Loucy (cell line): Measurements from ENCODE around the gene PROX1.

Source experiments
- H2AFZ ChIP-seq: fragments of 200-600 bp; sonication (generic); 2 replicates; pipeline ENCODE4 v1.6.0; 2016; ENCODE audit warnings: antibody characterized with exemption, mild to moderate bottlenecking, low read length, moderate library complexity
- H3F3A ChIP-seq: fragments of 200-600 bp; 2 replicates; pipeline ENCODE4 v1.6.0; 2016; ENCODE audit warnings: antibody characterized with exemption, low read depth, mild to moderate bottlenecking
- H3K27me3 ChIP-seq: fragments of 200-600 bp; sonication (generic); 2 replicates; pipeline ENCODE4 v1.6.1; 2014; ENCODE audit warnings: low read length, mild to moderate bottlenecking; ENCODE audit not compliant: insufficient read depth, poor library complexity, severe bottlenecking
- H3K36me3 ChIP-seq: fragments of 200-600 bp; sonication (generic); 2 replicates; pipeline ENCODE4 v1.6.1; 2016; ENCODE audit warnings: low read length; ENCODE audit not compliant: insufficient read depth
- H3K4me1 ChIP-seq: fragments of 200-600 bp; sonication (generic); 2 replicates; pipeline ENCODE4 v1.5.1; 2014; ENCODE audit warnings: low read length, mild to moderate bottlenecking; ENCODE audit not compliant: insufficient read depth, poor library complexity, severe bottlenecking
- H3K4me2 ChIP-seq: fragments of 200-600 bp; sonication (generic); 2 replicates; pipeline ENCODE4 v1.6.0; 2014; ENCODE audit warnings: antibody characterized with exemption, low read length, low read depth, mild to moderate bottlenecking; ENCODE audit not compliant: poor library complexity, severe bottlenecking
- H3K4me3 ChIP-seq: fragments of 200-600 bp; sonication (generic); 2 replicates; pipeline ENCODE4 v1.5.1; 2014; ENCODE audit warnings: low read length, mild to moderate bottlenecking, mixed read lengths; ENCODE audit not compliant: poor library complexity, severe bottlenecking
- H3K79me2 ChIP-seq: fragments of 200-600 bp; sonication (generic); 2 replicates; pipeline ENCODE4 v1.6.1; 2014; ENCODE audit warnings: low read length; ENCODE audit not compliant: insufficient read depth
- H3K9ac ChIP-seq: fragments of 200-600 bp; sonication (generic); 2 replicates; pipeline ENCODE4 v1.6.0; 2014; ENCODE audit warnings: mild to moderate bottlenecking, low read depth, low read length, moderate library complexity; ENCODE audit not compliant: poor library complexity, severe bottlenecking
- H3K9me2 ChIP-seq: fragments of 200-600 bp; sonication (generic); replicated peaks from 2 replicates; pipeline ENCODE4 v1.6.1; 2016; ENCODE audit warnings: low read depth, low read length, mixed read lengths
- H3K9me3 ChIP-seq: fragments of 200-600 bp; sonication (generic); 2 replicates; pipeline ENCODE4 v1.6.1; 2014; ENCODE audit warnings: mild to moderate bottlenecking, antibody characterized with exemption, low read length, low read depth; ENCODE audit not compliant: insufficient read depth
- H4K20me1 ChIP-seq: fragments of 200-600 bp; sonication (generic); 2 replicates; pipeline ENCODE4 v1.6.0; 2014; ENCODE audit warnings: antibody characterized with exemption, low read length, mild to moderate bottlenecking; ENCODE audit not compliant: insufficient read depth, poor library complexity, severe bottlenecking
- EZH2phosphoT487 ChIP-seq: fragments of 200-600 bp; IDR thresholded peaks from 2 replicates; pipeline ENCODE4 v1.6.1; 2018; ENCODE audit warnings: antibody characterized with exemption, mild to moderate bottlenecking, moderate library complexity, borderline replicate concordance
- TF ChIP-seq, protein P1 (sequence below): fragments of 200-600 bp; sonication (generic); conservative IDR thresholded peaks from 2 replicates; pipeline ENCODE4 v1.5.1; 2014; ENCODE audit warnings: mild to moderate bottlenecking, antibody characterized with exemption, low read length

PROX1 gene

DNA sequence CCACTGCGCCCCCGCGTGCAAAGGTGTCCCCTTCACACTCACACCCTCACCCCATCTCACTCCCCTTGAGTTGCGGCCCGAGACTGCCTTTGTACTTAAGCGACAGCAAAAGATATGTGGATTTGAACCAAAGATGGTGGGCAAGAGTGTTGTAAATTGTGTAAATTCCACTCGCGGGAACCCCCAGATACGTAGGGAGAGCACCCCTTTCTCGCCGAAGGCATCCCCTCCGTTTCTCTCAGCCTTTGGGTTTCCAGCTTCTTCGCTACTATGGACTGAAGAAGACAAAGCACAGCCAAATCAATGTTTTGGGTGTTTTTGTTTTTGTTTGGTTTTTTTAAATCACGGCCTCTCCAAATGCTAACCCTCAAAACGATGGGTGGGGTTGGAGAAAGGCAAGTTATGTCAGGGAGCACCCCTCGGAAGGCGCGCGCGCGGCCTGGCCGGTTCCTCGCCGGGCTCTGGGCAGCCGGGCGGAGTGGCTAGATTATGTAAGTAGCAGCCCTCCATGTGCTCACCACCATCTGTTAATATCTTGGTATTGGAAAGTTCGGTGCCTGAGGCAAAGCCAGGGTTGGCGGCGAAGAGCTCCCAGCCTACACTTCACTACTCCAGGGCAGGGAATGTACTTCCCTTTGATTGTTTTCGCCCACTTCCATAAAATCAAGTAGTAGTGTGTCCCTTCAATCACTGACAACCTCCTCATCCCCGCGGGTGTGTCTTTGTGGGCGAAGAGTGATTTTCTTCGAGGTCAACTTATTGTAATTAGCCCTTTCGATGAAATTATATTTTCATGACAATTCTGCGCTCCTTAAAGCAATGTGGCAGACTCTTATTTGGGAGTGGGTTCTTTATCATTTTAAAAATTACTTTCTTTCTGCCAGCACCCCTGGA, 4.0 kb upstream of the PROX1 start:
- no peak overlapping the region for H3K4me2 ChIP-seq
- H3K27me3 ChIP-seq, result no peaks in the 10 kb centered on the region
- no peaks in the 10 kb centered on the region for H3K79me2 ChIP-seq
- TF ChIP-seq, protein P1, sequence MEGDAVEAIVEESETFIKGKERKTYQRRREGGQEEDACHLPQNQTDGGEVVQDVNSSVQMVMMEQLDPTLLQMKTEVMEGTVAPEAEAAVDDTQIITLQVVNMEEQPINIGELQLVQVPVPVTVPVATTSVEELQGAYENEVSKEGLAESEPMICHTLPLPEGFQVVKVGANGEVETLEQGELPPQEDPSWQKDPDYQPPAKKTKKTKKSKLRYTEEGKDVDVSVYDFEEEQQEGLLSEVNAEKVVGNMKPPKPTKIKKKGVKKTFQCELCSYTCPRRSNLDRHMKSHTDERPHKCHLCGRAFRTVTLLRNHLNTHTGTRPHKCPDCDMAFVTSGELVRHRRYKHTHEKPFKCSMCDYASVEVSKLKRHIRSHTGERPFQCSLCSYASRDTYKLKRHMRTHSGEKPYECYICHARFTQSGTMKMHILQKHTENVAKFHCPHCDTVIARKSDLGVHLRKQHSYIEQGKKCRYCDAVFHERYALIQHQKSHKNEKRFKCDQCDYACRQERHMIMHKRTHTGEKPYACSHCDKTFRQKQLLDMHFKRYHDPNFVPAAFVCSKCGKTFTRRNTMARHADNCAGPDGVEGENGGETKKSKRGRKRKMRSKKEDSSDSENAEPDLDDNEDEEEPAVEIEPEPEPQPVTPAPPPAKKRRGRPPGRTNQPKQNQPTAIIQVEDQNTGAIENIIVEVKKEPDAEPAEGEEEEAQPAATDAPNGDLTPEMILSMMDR, result no peak
- no peak for TF ChIP-seq EZH2phosphoT487
- no peaks in the 10 kb centered on the region for H3K9me2 ChIP-seq
- no peak overlapping the region for H2AFZ ChIP-seq
- H3K9ac ChIP-seq, result no peak overlapping the region
- peaks cover 4% of the 10 kb centered on the region for H3K4me1 ChIP-seq
- H4K20me1 ChIP-seq, result no peaks in the 10 kb centered on the region
- H3K9me3 ChIP-seq, result no peaks in the 10 kb centered on the region
- H3F3A ChIP-seq, result no peaks in the 10 kb centered on the region
- H3K4me3 ChIP-seq, result no peak overlapping the region
- no peaks in the 10 kb centered on the region for H3K36me3 ChIP-seq

DNA sequence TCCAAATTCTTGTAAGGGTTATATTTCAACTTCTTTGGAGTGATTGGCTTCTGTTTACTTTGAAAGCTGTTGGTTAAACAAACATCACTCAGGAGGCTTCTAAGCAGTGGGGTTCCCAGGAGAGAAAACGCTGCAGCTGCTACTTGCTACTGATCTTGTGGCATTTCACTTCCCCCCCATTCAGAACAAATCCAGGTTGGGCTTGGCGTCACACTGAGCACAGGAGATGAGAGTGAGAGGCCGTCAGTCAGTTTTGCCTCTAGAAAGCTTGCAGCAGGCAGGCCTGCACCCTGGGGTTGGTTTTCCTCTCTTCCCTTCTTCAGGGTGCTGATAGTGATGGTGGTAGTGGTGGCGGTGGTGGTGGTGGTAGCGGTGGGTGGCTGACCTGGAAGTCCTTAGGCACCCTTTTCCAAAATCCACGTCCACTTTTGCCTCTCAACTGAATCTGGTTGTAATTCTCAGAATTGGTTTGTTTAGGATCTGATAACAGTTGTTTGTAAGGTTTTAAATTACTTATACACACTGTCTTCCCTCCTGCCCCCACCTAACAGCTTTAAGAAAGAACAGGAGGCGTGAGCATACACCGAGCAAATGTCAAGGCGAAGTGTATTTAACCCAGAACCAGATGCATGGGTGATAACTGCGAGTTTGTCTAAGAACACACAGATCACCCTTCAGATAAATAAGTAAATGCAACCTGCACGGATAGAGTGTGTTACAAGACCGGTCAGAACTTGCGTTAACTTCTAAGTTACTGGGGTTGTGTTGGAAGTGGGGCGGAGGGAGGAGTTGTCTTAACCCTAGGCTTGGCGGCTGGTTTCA, 3.2 kb upstream of the PROX1 start:
- TF ChIP-seq, protein P1, result no peak
- no peak for TF ChIP-seq EZH2phosphoT487
- no peak overlapping the region for H2AFZ ChIP-seq

DNA sequence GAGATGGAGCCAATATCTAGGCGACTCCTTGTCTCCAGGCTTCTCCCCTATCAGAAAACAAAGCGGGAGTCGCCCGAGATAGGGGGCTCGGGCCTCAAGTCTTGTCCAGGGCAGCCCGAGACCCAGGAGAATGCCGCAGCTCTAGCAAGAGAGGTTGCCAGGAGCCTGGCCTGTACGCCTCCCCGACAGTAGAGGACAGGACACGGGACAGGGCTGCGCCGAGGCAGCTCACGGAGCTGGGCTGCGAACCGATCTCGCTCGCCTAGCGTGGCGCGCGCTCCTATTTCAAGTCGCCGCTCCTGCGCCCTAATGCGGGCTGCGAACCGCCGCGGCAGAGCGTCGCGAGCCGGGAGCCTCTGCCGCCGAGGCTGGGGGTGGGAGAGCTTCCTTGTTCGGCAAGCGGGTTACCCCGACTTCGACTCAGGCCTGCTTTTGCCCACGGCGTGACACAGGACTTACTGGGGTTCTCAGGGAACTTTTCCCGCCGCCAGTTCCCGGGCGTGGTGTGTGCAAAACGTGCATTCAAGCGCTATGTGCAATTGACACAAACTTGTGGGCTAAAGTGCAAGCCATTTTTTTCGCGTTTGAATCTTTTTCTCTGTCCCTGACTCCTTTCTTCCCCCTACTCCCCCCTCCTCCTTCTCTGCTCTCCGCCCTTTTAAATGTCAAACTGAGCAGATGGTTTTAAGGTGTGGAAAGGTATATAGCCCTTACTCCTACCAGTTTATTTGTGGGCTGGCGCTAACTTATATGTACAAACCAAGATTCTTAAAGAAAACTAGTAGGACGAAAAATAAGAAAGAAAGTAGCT, 2.4 kb upstream of the PROX1 start:
- Histone ChIP-seq H3K4me1 (peaks cover 4% of the 10 kb centered on the region), H3K9me3 (no peaks in the 10 kb centered on the region), H3K36me3 (no peaks in the 10 kb centered on the region), H3K9me2 (no peaks in the 10 kb centered on the region), H3K79me2 (no peaks in the 10 kb centered on the region), H3F3A (no peaks in the 10 kb centered on the region), H3K4me3 (no peak overlapping the region), H3K4me2 (no peak overlapping the region), H3K9ac (no peak overlapping the region), H2AFZ (no peak overlapping the region), H3K27me3 (no peaks in the 10 kb centered on the region), H4K20me1 (no peaks in the 10 kb centered on the region)
- TF ChIP-seq, protein P1, result no peak

More for the DNA sequence above, 3.2 kb upstream of the PROX1 start:
- Histone ChIP-seq H3F3A (no peaks in the 10 kb centered on the region), H3K4me2 (no peak overlapping the region), H3K79me2 (no peaks in the 10 kb centered on the region), H3K9me2 (no peaks in the 10 kb centered on the region), H3K4me3 (no peak overlapping the region), H4K20me1 (no peaks in the 10 kb centered on the region), H3K4me1 (peaks cover 4% of the 10 kb centered on the region), H3K27me3 (no peaks in the 10 kb centered on the region), H3K36me3 (no peaks in the 10 kb centered on the region), H3K9me3 (no peaks in the 10 kb centered on the region), H3K9ac (no peak overlapping the region)
